Measurements from ENCODE around the gene CPS1.

The CPS1 gene

GRCh38 chr2:210556329-210556980, at the start of gene CPS1:
Gene CPS1 (plus strand): TSS chr2:210556599. CDS start chr2:210556734, 135 bp downstream.
- no peak for DNase-seq

GRCh38 chr2:210515911-210516310, 40.5 kb upstream of the CPS1 start:
- DNase-seq: no peak

GRCh38 chr2:210517264-210517663, 39.1 kb upstream of the CPS1 start:
- no peak for DNase-seq

- DNase-seq: no peak
These were observed 36.8 kb upstream of the CPS1 start for GRCh38 chr2:210519594-210519993.

- no peak for DNase-seq
These were observed 34.0 kb upstream of the CPS1 start for GRCh38 chr2:210522399-210522798.

GRCh38 chr2:210523650-210524289, 32.6 kb upstream of the CPS1 start:
- no peak for DNase-seq

GRCh38 chr2:210524533-210524932, 31.9 kb upstream of the CPS1 start:
- DNase-seq: no peak

GRCh38 chr2:210527286-210527685, 29.1 kb upstream of the CPS1 start:
- DNase-seq: no peak

GRCh38 chr2:210528716-210529115, 27.7 kb upstream of the CPS1 start:
- DNase-seq: no peak

GRCh38 chr2:210531050-210531449, 25.3 kb upstream of the CPS1 start:
- DNase-seq: no peak

GRCh38 chr2:210531482-210531881, 24.9 kb upstream of the CPS1 start:
- no peak for DNase-seq

- DNase-seq: no peak
These were observed 23.0 kb upstream of the CPS1 start for GRCh38 chr2:210533389-210533788.

GRCh38 chr2:210534879-210535278, 21.5 kb upstream of the CPS1 start:
- no peak for DNase-seq

- DNase-seq: no peak
These were observed 19.3 kb upstream of the CPS1 start for GRCh38 chr2:210536973-210537650.

- DNase-seq: no peak
These were observed 17.4 kb upstream of the CPS1 start for GRCh38 chr2:210539035-210539434.

- no peak for DNase-seq
These were observed 16.6 kb upstream of the CPS1 start for GRCh38 chr2:210539578-210540416.

- no peak for DNase-seq
These were observed 15.9 kb upstream of the CPS1 start for GRCh38 chr2:210540471-210540870.

GRCh38 chr2:210540900-210541289, 15.5 kb upstream of the CPS1 start:
- DNase-seq: no peak

GRCh38 chr2:210541290-210541902, 15.0 kb upstream of the CPS1 start:
- no peak for DNase-seq

- no peak for DNase-seq
These were observed 12.3 kb upstream of the CPS1 start for GRCh38 chr2:210544007-210544590.

GRCh38 chr2:210544831-210545230, 11.6 kb upstream of the CPS1 start:
- DNase-seq: no peak

GRCh38 chr2:210546424-210547208, 9.8 kb upstream of the CPS1 start:
- DNase-seq: no peak
